ENCODE results near the gene PLAU. TPM values are rescaled to one million over a fixed set of nuclear protein-coding genes. Genes with fewer than 3 reads are reported as not detected.

The PLAU gene
- total and polyA plus RNA-seq, 9 of the 15 experiments (the other 6 are each of a cell fraction or from before 2014, with no cell fraction given) = 2.1 to 16.9 (median 3.3) TPM

DNA sequence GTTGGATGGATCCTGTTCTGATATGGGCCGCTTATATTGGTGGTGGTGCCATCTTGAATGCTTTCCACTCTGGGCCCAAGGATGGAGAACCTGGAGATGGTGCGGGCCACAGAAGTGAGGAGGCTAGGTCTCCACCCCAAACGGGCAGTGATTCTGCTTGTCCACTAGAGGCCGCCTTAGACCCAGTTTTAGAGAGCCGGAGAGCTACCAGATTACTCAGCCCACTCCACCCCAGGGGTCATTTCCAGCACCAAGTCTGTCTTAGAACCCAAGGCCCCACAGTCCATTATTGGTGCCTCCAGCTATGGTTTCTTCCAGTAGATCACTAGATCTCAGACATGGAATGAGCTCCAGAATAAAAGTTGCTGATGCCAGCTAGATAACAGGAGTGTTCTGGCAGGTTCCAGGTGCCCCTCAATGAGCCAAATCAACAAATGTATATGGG lies 24.8 kb upstream of the PLAU start (continued):
- TF ChIP-seq PTBP1 (IDR thresholded peaks at IDR 0.05; ENCODE audit: low read depth, low read length) = no peak
- TF ChIP-seq BDP1 (IDR thresholded peaks at IDR 0.05; ENCODE audit: insufficient read depth, insufficient read length) = no peak
- 0 out of 2 replicates have a peak, but pooled peaks have one; percentile 14 for TF ChIP-seq ZNF239 (CRISPR knock-in tag; IDR thresholded peaks at IDR 0.05)
- TF ChIP-seq DMBX1 (CRISPR knock-in tag; IDR thresholded peaks at IDR 0.05; ENCODE audit: borderline replicate concordance) = no peak
- no peak for TF ChIP-seq CBX5 (IDR thresholded peaks at IDR 0.05; ENCODE audit: borderline replicate concordance, low read depth)
- no peak for TF ChIP-seq SMARCA4 (IDR thresholded peaks at IDR 0.05)
- no peak for TF ChIP-seq ZNF174 (CRISPR knock-in tag; IDR thresholded peaks at IDR 0.05)
- TF ChIP-seq ZNF609 (CRISPR knock-in tag; IDR thresholded peaks at IDR 0.05; ENCODE audit: borderline replicate concordance) = no peak
- TF ChIP-seq GABPA (tag; conservative IDR thresholded peaks at IDR 0.05; ENCODE audit: low read depth) = no peak
- no peak for TF ChIP-seq SAFB (IDR thresholded peaks at IDR 0.05; ENCODE audit: borderline replicate concordance, low read depth, low read length)
- TF ChIP-seq ATF1 (CRISPR knock-in tag; IDR thresholded peaks at IDR 0.05) = no peak
- TF ChIP-seq ATF1 (tag; IDR thresholded peaks at IDR 0.05) = no peak
- no peak for TF ChIP-seq ZNF445 (CRISPR knock-in tag; IDR thresholded peaks at IDR 0.05; ENCODE audit: low read depth)
- TF ChIP-seq FOSL1 (tag; conservative IDR thresholded peaks at IDR 0.05) = peak; percentile 55; the same call in 1 of the 2 replicates
- TF ChIP-seq HDAC8 (tag; IDR thresholded peaks at IDR 0.05) = no peak
- TF ChIP-seq, protein P1, sequence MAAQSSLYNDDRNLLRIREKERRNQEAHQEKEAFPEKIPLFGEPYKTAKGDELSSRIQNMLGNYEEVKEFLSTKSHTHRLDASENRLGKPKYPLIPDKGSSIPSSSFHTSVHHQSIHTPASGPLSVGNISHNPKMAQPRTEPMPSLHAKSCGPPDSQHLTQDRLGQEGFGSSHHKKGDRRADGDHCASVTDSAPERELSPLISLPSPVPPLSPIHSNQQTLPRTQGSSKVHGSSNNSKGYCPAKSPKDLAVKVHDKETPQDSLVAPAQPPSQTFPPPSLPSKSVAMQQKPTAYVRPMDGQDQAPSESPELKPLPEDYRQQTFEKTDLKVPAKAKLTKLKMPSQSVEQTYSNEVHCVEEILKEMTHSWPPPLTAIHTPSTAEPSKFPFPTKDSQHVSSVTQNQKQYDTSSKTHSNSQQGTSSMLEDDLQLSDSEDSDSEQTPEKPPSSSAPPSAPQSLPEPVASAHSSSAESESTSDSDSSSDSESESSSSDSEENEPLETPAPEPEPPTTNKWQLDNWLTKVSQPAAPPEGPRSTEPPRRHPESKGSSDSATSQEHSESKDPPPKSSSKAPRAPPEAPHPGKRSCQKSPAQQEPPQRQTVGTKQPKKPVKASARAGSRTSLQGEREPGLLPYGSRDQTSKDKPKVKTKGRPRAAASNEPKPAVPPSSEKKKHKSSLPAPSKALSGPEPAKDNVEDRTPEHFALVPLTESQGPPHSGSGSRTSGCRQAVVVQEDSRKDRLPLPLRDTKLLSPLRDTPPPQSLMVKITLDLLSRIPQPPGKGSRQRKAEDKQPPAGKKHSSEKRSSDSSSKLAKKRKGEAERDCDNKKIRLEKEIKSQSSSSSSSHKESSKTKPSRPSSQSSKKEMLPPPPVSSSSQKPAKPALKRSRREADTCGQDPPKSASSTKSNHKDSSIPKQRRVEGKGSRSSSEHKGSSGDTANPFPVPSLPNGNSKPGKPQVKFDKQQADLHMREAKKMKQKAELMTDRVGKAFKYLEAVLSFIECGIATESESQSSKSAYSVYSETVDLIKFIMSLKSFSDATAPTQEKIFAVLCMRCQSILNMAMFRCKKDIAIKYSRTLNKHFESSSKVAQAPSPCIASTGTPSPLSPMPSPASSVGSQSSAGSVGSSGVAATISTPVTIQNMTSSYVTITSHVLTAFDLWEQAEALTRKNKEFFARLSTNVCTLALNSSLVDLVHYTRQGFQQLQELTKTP (IDR thresholded peaks at IDR 0.05; ENCODE audit: low read depth in 1 of 2, partially characterized antibody in 2 of 2) = peak in 1 of 2 experiments; percentile 33
- TF ChIP-seq, protein P2, sequence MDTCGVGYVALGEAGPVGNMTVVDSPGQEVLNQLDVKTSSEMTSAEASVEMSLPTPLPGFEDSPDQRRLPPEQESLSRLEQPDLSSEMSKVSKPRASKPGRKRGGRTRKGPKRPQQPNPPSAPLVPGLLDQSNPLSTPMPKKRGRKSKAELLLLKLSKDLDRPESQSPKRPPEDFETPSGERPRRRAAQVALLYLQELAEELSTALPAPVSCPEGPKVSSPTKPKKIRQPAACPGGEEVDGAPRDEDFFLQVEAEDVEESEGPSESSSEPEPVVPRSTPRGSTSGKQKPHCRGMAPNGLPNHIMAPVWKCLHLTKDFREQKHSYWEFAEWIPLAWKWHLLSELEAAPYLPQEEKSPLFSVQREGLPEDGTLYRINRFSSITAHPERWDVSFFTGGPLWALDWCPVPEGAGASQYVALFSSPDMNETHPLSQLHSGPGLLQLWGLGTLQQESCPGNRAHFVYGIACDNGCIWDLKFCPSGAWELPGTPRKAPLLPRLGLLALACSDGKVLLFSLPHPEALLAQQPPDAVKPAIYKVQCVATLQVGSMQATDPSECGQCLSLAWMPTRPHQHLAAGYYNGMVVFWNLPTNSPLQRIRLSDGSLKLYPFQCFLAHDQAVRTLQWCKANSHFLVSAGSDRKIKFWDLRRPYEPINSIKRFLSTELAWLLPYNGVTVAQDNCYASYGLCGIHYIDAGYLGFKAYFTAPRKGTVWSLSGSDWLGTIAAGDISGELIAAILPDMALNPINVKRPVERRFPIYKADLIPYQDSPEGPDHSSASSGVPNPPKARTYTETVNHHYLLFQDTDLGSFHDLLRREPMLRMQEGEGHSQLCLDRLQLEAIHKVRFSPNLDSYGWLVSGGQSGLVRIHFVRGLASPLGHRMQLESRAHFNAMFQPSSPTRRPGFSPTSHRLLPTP (IDR thresholded peaks at IDR 0.05; ENCODE audit: borderline replicate concordance, extremely low read depth, insufficient read length) = no peak
- TF ChIP-seq NELFE (IDR thresholded peaks at IDR 0.05; ENCODE audit: insufficient read depth, insufficient read length) = no peak

All from K562 (cell line).